ENCODE data around the gene GPR158. TPM values are rescaled to one million over a fixed set of nuclear protein-coding genes. Genes with fewer than 3 reads are reported as not detected.

The GPR158 gene
- total RNA-seq, 4 donors from 2014 or later, result 0.07 to 0.27 TPM; not detected in 2

DNA sequence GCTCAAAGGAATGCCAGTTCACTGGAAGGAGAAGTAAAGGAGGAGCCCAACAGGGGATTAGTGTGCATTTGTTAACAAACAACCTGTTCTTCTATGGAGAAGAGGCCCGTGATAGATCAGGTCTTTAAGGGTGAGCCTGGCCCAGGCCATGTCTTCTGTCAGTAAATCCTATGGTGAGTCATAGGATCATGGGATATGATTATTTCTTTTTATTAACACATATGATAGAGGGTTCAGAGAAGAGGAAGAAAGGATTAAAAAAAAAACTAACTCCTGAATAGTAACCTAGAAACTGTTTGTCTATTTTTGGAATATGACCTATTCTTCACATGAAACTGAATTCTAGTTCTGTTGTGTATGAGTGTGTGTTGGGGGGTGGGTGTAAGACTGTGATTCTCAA lies 70.4 kb downstream of the GPR158 start:
- Histone ChIP-seq H3K27ac (no peak overlapping the region), H3K36me3 (no peaks in the 10 kb centered on the region), H3K9me3 (no peaks in the 10 kb centered on the region), H3K4me3 (no peak overlapping the region), H3K4me1 (no peaks in the 10 kb centered on the region), H3K27me3 (no peaks in the 10 kb centered on the region)
- TF ChIP-seq, protein P1, sequence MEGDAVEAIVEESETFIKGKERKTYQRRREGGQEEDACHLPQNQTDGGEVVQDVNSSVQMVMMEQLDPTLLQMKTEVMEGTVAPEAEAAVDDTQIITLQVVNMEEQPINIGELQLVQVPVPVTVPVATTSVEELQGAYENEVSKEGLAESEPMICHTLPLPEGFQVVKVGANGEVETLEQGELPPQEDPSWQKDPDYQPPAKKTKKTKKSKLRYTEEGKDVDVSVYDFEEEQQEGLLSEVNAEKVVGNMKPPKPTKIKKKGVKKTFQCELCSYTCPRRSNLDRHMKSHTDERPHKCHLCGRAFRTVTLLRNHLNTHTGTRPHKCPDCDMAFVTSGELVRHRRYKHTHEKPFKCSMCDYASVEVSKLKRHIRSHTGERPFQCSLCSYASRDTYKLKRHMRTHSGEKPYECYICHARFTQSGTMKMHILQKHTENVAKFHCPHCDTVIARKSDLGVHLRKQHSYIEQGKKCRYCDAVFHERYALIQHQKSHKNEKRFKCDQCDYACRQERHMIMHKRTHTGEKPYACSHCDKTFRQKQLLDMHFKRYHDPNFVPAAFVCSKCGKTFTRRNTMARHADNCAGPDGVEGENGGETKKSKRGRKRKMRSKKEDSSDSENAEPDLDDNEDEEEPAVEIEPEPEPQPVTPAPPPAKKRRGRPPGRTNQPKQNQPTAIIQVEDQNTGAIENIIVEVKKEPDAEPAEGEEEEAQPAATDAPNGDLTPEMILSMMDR (IDR thresholded peaks at IDR 0.05), result no peak
- TF ChIP-seq POLR2A (IDR thresholded peaks at IDR 0.05), result no peak
- no peak for TF ChIP-seq EP300 (IDR thresholded peaks at IDR 0.05)
- no peak for TF ChIP-seq POLR2AphosphoS5 (IDR thresholded peaks at IDR 0.05)
- 50 to 83% methylated on average over 1 of the region's 1 CpG for WGBS, 2 donors (ENCODE audit: low coverage in 1 of 2)
- no peak for ATAC-seq

DNA sequence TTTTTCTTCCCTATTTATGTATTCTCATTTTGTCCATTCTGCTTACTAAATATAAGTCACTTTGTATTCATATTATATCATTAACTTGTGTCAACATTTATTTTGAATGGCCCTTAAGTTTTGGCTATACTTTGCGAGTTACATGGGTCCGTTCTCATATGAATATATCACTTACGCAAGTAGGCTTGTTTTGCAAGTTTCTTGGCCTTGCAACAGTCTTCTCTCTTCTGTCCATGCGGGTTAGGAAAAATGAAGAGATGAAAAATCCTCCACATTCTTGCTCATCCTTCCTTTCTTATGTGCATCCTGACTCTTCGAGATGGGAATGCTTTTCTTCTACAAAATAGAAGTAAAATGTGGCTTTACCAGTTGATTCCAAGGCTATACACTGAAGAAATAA lies 82.8 kb downstream of the GPR158 start:
- no peak overlapping the region for H3K4me3 ChIP-seq
- H3K36me3 ChIP-seq, result no peaks in the 10 kb centered on the region
- no peaks in the 10 kb centered on the region for H3K9me3 ChIP-seq
- no peak for ATAC-seq
- TF ChIP-seq POLR2AphosphoS5 (IDR thresholded peaks at IDR 0.05), result no peak
- TF ChIP-seq, protein P1 (IDR thresholded peaks at IDR 0.05), result no peak
- no peak for TF ChIP-seq POLR2A (IDR thresholded peaks at IDR 0.05)
- no peak for TF ChIP-seq EP300 (IDR thresholded peaks at IDR 0.05)
- no peak overlapping the region for H3K27ac ChIP-seq
- WGBS, 2 donors (ENCODE audit: low coverage in 1 of 2), result 85 to 95% methylated on average over 5 of the region's 5 CpGs
- no peaks in the 10 kb centered on the region for H3K4me1 ChIP-seq
- H3K27me3 ChIP-seq, result no peaks in the 10 kb centered on the region

DNA sequence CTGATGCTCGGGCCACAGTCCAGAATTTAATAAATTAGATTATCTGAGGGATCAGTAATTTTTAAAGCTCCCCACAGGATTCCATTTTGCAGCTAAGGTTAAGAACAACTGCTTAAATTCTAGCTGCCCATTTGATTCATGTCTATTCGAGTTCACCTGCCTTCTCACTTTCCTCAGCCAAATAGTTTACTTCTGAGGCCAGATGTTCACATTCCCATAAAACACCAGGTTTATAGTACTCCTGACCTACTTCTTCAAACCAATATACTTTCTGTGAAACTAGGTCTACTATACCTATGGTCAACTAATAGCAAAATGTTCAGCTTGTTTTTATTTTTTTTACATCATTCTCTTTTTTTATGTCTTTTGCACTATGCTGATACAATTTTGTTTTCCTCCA lies 86.3 kb downstream of the GPR158 start:
- Histone ChIP-seq H3K4me3 (no peak overlapping the region), H3K4me1 (no peaks in the 10 kb centered on the region), H3K27ac (no peak overlapping the region), H3K27me3 (no peaks in the 10 kb centered on the region), H3K36me3 (no peaks in the 10 kb centered on the region), H3K9me3 (no peaks in the 10 kb centered on the region)
- TF ChIP-seq, protein P1 (IDR thresholded peaks at IDR 0.05), result no peak
- 37 to 58% methylated on average over 2 of the region's 2 CpGs for WGBS, 2 donors (ENCODE audit: low coverage in 1 of 2)
- no peak for ATAC-seq

DNA sequence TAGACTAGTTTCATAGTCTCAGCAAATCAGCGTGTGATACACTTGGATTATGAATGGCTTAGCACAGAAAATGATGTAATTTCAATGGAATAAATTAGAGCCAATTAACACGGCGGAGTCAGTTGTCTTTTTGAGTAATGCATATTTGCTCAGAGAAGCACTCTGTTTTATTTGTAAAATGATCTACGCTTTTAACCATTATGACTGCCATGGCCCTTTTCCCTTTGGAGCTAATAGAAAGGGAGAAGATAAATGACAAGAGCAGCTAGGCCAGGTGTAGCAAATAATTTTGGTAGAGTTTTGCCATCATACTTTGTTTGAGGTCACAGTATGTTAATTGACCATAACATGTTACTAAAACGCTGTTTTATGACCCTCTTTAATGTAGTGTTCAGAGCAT lies 86.8 kb downstream of the GPR158 start:
- H3K36me3 ChIP-seq, result no peaks in the 10 kb centered on the region
- 70 to 72% methylated on average over 4 to 5 of the region's 5 CpGs for WGBS, 2 donors (ENCODE audit: low coverage in 1 of 2)
- H3K9me3 ChIP-seq, result no peaks in the 10 kb centered on the region
- no peaks in the 10 kb centered on the region for H3K4me1 ChIP-seq
- no peak for ATAC-seq
- TF ChIP-seq, protein P1 (IDR thresholded peaks at IDR 0.05), result no peak
- TF ChIP-seq EP300 (IDR thresholded peaks at IDR 0.05) (no peak), POLR2AphosphoS5 (IDR thresholded peaks at IDR 0.05) (no peak), POLR2A (IDR thresholded peaks at IDR 0.05) (no peak)
- no peak overlapping the region for H3K27ac ChIP-seq
- no peak overlapping the region for H3K4me3 ChIP-seq
- H3K27me3 ChIP-seq, result no peaks in the 10 kb centered on the region

DNA sequence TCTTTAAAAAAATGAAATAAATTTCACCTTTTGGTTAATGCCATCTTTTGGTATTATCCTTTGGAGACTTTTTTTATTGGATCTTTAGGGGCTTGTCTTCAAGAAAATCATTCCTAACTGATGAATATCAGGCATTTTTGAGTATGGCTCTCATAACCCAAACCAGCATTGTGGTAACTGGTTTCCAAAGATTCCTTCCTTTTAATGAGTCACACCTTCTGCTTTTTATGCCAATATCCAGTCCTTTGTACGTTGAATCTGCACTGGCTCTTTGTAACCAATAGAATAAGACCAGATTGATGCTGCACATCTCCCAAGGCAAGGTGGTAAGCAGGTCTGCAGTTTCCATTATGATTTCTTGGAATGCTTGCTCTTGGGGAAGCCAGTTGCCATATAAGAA lies 89.1 kb downstream of the GPR158 start:
- no peaks in the 10 kb centered on the region for H3K9me3 ChIP-seq
- no peak overlapping the region for H3K27ac ChIP-seq
- no peaks in the 10 kb centered on the region for H3K36me3 ChIP-seq
- 36% methylated on average over 1 of the region's 1 CpG; no CpG with 5 or more reads in 1 of the 2 donors for WGBS, 2 donors (ENCODE audit: low coverage in 1 of 2)
- no peak for ATAC-seq
- TF ChIP-seq POLR2AphosphoS5 (IDR thresholded peaks at IDR 0.05), result no peak
- no peak overlapping the region for H3K4me3 ChIP-seq
- no peaks in the 10 kb centered on the region for H3K27me3 ChIP-seq
- no peaks in the 10 kb centered on the region for H3K4me1 ChIP-seq

DNA sequence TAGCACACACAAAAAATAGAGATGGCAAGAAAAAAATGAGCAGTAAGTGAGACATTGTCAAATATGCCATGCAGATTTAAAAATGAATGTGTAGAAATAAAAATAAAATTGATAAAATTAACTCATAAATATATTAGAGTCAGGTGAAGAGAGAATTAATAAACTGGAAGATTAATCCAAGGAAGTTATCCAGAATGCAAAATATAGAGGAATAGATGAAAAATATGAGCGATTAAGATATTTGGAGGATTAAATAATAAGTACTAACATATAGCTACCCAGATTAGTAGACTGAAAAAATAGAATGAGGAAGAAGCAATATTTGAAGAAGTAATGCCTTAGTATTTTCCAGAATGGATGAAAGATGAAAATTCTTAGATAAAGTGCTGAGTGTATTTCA lies 103.4 kb downstream of the GPR158 start:
- H3K9me3 ChIP-seq, result peaks cover 0 to 17% (median 0%) of the 10 kb centered on the region in 3 donors
- H3K4me3 ChIP-seq, result no peak overlapping the region
- H3K4me1 ChIP-seq, result no peaks in the 10 kb centered on the region
- 73 to 86% methylated on average over 1 of the region's 1 CpG for WGBS, 2 donors (ENCODE audit: low coverage in 1 of 2)
- ATAC-seq, result no peak
- H3K27me3 ChIP-seq, result no peaks in the 10 kb centered on the region
- H3K27ac ChIP-seq, result no peak overlapping the region
- TF ChIP-seq, protein P1 (IDR thresholded peaks at IDR 0.05), result no peak
- TF ChIP-seq POLR2A (IDR thresholded peaks at IDR 0.05), result no peak
- TF ChIP-seq EP300 (IDR thresholded peaks at IDR 0.05), result no peak
- no peak for TF ChIP-seq POLR2AphosphoS5 (IDR thresholded peaks at IDR 0.05)
- H3K36me3 ChIP-seq, result no peaks in the 10 kb centered on the region
